ENCODE results near the gene CIT.

Gene CIT

DNA sequence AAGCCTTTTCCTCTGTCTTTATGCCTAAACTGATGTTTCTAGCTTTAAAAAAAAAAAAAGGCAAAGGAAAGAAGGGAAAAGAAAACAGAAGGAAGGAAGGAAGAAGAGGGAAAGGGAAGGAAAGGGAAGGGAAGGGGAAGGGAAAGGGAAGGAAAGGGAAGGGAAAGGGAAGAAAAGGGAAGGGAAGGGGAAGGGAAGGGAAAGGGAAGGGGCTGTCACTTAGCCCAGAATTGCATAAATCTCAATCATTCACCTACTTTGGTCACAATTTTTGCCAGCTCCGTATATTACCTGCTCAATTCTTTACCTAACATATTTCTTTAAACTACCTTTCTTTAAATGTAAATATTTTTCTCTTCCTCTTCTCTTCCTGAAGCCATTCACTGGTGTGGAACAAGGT is 26.8 kb downstream of the CIT start:
- no peak for DNase-seq (ENCODE audit: low spot score)

DNA sequence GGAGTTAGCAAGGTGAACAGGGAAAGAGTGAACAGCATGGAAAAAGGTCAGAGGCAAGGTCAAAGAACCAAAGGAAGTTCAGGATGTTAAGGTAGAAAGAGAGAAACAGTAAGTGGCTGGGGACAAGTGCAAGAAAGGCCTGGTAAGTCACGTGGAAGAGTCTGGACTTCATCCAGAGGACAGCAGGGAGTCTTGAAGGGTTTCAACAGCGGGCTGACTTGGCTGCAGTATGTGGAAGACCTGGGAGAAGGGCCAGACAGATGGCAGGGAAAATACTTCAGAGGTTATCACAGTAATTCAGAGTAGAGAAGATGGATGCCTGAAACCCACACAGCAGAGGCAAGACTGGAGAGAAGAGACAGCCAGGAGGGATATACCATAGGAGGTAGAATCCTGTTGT is 34.0 kb downstream of the CIT start:
- DNase-seq (ENCODE audit: low spot score), result no peak

DNA sequence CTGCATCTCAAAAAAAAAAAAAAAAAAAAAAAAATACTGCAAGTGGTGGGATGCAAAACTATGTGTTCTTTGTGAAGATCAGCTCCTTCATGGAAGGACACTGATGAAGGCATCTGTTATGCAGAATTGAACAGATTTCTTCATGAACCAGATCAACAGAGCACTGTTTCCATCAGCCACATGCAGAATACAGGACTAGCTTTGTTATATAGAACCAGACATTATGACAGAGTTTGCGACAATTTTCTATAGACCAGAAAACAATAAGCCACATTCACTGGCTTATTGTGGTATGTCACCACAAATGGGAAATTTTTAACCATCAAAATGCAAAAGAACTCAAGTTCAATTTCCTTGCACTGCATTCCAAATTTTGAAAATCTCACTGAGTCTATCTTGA is 34.7 kb downstream of the CIT start:
- DNase-seq (ENCODE audit: low spot score), result no peak

DNA sequence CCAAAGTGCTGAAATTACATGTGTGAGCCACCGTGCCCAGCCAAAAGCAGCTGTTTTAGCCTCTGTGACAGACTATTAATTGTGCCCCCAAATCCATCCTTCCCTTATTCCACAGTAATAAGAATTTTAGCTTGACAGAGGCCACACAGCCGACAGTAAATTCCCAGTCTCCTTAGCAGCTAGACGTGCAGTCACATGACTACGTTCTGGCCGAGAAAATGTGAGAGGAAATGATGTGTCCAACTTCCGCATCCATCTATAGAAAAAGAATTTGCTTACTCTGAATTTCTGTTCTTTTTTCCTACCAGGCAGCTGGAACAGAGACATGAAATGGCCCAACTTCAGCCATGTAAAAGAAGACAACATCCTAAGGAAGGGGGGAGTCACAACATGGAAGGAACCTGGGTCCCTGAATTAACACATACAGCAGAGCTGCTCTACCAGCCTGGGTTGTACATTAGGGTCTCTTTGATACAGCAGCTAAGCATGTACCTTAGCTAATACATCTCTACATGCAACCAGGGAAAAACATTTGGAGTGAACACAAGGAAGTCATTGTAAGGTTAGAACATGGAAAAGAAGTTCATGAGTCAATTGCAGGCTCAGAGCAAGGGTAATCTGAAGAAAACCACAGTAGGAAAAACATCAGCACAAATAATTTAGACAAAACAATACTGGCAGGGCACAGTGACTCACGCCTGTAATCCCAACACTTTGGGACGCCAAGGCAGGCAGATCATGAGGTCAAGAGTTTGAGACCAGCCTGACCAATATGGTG is 35.5 kb downstream of the CIT start:
- no peak for DNase-seq (ENCODE audit: low spot score)

DNA sequence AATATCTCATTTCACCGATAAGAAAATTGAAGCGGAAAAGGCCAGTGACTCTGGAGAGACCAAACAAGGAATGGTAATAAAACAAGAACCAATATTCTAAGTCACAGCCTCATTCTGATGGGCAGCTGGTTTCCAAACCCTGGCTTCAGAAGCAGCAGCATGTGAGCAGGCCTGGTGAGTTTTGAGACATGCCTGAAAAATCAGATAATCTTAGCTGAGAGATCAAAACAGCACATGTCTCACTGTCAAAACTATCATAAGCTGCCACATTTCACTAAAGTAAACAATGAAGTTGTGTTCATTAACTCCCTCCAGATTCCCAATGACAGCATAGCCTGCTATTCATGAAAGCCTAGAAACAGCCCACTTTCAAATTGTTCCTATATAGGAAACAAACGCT is 36.5 kb downstream of the CIT start:
- no peak for DNase-seq (ENCODE audit: low spot score)

DNA sequence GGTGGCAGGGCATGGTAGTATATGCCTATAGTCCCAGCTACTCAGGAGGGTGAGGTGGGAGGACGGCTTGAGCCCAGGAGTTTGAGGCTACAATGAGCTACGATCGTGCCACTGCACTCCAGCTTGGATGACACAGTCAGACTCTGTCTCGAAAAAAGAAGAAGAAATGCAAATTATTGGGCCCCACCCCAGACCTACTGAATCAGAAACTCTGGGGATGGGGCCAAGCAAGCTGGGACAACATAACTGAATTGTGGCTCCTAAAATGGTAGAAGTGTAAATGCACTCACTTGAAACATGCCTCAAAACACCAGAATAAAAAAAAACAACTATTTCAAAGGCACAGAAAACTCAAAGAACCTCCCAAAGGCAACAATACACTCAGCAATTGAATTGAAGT is 37.0 kb downstream of the CIT start:
- no peak for DNase-seq (ENCODE audit: low spot score)

DNA sequence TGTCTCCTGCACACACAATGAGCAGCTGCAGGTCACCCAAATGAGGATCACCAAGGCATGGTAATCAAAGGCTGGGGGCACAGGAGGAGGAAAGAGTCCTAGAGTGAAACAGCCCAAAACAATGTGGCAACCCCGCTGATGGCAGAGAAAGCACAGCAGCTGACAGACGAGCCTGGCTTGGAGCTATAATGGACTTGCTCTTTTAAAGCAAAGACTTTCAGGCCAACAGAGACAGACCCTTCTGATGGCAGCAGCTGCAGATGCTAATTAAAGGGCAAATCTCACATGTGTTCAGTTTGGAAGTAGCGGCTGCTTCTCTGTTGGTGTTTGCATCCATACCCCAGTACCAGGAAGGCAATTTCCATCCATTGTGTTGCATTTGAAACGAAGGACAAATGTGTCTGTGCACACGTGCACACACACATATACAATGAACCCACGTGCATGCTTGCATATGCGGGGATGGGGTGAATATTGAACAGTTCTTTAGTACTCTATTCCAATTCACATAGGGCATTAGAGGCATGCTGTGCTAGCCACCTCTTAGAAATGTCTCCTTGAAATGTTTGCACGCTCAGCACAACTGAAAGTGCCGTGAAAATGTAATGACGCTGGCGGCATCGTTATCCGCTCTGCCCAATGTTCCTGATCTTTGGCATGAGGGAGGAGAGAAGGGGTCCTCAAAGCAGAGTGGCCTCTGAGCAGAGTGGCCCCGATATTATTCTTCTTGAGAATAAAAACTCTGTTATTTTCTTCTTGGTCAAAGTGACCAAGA is 38.1 kb downstream of the CIT start:
- DNase-seq (ENCODE audit: low spot score), result no peak

DNA sequence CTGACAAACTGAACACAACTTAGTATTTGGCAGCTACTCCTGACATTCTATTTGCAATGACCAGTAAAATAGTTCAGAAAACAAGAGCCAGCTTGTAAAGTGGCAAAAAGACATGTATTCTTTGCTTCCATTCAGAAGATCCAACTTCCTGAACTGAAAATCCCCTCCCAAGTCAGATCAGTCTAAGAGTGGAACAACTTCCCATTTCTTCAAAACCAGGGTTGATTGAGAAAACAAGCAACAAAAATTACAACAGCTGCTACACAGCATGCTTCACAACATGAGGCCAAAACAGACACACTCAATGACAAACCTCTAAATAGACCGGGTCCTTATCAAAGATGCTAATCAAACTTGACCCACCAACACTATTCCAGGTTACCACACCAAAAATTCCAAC is 40.3 kb downstream of the CIT start:
- no peak for DNase-seq (ENCODE audit: low spot score)

DNA sequence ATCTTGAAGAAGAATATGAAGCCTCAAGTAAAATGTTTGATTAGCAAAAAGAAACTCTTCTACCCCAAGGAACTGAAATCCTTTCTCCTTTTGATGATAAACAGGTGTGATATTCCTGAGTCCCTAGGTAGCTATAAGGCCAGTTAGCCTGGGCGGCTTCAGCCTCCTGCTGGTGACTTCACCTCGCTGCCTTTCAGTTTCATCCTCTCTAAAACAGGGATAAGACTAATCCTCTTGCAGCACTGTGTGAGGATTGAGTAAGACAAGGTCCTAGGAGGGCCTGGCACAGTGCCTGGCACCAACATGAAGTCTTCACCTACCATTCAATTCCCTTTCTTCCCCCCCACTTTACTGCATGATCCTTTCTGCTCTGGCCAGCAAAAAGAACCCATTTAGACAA is 42.1 kb downstream of the CIT start:
- no peak for DNase-seq (ENCODE audit: low spot score)

DNA sequence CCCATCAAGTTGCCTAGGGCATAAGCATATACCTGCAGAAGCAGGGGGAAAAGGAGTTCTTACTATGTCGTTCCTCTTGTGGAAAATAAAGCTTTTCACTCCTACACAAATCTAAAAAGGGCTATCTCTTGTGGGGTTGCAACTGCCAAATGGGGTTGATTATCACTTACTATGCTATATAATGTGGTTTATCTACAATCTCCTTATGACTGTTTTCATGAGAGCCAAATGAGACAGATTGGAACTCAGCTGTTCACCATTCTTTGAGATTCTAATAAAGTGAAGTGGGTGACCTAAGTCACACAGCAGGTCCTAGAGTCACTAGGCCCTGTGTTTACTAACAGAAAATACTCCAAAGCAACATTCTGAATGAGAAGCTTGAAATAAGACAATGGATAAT is 47.7 kb downstream of the CIT start:
- no peak for DNase-seq (ENCODE audit: low spot score)

DNA sequence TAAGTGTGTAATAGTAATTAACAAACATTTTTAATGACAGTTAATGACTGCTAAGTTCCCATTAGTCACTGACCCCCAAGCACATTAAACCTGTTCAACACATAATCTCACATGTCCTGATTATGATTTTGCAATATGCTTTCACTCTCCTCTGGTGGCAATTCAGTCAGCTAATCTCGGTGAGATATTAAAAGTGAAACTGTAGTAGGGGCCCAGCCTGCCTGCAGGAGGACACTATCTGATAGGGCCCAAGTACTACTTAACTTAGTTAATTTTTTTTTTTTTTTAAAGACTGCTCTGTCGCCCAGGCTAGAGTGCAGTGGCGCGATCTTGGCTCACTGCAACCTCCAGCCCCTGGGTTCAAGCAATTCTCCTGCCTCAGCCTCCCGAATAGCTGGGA is 48.8 kb downstream of the CIT start:
- DNase-seq (ENCODE audit: low spot score), result no peak

DNA sequence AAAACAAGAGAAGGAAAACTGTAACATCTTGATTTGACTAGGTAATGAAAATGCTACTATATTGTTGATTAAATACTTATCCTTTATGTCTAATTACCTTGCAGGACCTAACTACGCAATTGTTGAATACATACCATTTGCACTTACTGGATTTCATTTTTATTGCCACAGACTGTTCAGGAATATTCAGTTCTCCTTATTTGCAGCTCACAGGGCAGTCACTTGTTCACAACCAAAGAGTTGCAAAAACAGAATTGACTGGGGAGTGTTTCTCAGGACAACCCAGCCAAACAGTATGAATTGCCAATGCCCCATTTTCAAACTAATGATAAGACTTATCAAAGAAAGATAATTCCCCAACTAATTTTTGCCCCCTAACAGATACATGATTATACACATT is 49.4 kb downstream of the CIT start:
- no peak for DNase-seq (ENCODE audit: low spot score)

DNA sequence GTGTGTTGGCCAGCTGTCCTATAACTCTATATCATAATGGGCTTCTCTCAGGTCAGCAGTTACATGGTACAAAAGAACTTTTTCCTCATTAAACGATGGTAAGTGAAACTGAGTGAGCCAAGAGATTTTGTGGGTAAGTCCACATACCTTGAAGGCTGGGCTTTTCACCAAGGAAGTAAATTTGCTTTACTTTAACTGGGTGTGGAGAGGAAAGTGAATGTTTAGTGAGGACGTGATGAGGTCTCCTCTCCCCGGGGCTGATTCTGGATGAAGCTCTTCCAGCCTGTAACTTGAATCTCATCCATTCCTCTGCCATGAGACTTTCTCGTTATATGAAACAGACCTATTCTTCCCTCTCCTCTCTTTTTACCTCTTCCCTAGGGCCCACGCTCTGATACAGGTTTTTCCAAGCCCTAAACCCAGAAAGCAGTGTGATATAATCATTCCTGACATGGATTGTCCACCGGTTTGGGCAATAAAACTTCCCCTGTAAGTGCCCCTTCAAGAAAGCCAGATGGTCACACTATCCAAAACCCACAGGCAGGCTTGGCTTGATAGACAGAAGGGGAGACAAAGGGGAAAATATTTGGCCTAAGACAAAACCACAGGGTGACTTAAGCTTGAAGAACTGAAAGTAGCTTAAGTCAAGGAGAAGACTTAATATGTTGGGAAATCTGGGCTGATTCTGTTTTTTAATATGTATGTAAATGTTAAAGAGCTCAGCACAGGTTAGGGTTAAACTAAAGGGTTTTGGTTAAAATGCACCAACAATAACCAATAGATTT is 50.3 kb downstream of the CIT start:
- DNase-seq (ENCODE audit: low spot score), result no peak

DNA sequence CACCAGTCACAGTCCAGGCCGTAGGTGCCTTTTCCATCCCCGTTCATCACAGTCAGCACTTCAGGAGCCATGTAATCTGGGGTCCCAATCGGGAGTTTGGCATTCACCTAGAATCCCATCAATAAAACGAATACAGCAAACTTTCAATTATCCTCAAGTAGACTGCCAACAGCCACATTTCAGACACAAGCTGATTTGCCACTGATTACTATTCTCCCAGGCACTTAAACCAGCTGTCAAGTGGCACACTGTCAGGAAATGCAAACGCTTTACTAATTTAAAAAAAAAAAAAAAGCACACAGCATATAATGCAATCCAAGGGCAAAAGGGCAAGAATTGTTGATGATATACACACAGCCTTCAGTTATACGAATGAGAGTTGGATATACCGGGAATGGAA is 51.9 kb downstream of the CIT start:
- DNase-seq (ENCODE audit: low spot score), result no peak

DNA sequence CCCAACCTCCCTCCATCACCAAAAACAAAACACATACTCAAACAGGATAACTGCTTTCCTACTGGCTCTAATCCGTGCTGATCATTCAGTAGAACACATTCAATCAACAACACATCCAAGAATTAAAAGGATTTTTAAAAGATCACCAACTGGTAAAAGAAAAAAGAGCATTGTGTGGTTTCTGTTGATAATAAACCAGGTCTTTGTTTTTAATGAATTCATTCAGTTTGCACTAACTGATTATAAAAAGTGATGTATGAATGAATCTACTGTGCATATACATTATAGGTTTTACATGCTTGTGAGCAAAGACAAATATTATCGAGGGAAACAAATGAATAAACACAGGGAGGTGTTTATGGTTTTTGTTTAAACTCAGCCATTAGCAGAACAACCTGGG is 55.1 kb downstream of the CIT start:
- no peak for DNase-seq (ENCODE audit: low spot score)

DNA sequence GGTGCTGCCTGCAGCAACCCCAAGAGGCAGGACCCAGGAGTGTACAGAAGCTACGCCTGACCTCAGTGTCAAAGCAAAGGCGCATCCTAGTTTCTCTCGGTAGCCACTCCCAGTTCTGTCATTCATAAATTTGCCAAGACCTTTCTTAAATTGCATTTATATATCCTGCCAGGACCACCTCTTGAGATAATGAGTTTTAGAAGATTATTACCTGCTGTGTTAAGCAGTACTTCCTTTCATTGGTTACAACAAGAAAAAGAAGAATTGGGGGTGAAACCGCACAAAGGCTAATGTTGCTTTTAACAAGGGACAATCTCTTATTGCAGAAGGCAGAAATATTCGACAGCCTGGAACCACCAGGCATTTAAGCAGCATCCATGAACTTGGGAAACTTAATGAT is 57.8 kb downstream of the CIT start:
- DNase-seq (ENCODE audit: low spot score), result no peak

DNA sequence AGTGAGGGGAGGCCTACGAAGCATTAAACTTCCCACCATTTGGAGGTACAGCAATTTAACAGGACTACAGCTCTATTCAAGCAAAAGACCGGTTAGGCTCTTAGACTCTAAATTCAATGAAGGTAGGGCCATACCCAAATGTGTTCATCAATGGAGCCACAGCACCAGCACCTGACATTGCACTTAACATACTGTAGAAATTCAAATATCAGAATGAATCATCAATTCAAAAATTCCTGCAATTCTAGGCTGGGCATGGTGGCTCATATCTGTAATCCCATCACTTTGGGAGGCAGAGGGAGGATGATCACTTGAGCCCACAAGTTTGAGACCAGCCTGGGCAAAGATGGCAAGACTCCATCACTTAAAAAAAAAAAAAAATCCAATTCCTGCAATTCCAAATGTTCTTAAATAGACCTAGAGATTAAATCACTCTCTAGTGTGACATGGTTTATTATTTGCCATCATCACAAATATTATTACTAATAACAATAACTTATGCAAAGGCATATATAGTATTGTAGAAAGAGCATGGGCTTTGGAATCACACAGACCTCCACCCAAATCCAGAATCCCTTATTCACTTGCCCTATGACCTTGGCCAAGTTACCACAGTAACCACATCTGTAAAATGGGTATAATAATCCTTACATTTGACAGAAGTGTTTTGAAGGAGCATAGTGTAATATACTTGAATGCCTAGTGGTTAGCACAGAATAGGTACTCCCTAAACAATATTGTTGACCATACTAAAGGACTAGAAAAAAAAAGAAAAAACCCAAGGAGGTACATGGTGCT is 59.4 kb downstream of the CIT start:
- no peak for DNase-seq (ENCODE audit: low spot score)

DNA sequence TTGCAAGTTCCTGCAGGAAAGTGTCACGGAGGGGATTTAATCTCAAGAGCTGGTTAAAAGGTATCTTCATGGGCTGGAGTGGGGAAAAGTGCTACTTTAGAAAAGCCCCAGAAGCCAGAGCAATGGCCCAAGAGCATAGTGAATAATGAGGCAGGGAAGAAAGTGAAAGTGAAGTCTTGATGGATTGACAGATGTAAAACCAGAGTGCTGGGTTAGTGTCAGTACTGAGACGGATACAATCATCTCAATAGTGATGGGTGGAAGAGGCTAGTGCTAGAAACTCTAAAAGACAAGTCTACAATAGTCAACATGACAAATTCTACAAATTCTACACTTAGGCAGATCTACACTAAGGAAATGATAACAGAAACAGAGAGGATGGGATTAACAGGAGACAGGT is 68.1 kb downstream of the CIT start:
- DNase-seq (ENCODE audit: low spot score), result no peak

DNA sequence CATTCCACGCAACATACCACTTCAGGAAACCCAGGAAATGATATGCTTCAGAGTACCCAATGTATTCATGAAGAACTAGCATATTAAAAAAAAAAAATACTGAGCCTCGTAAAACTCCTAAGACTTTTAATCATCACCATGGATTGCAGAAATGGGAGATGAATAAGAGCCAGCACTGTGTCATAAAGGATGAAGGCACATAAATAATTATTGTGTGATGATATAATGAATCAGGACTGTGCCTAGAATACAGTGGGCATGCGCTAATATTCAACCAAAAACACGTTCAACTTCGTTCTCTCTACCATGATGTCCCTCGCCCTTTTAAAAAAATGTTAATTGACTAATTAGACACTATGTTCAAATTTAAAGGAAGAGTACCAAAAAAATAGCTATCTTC is 68.7 kb downstream of the CIT start:
- no peak for DNase-seq (ENCODE audit: low spot score)

DNA sequence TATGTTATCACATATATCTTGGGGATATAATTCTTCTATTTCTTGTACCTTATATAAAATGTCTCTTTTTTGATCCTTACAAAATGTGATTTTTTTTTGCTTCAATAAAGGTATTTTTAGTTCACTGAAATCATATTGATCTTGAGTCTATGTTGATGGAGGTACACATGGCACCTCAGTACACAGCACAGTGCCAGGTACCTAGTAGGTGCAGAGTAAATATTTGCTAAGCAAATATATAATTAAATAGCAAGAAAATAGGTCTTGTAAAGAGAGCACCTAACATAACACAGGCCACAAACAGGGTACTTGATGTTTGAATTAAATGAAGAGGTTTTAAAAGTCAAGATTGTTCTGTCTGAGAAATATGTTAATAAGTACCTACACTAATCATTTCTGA is 69.7 kb downstream of the CIT start:
- DNase-seq (ENCODE audit: low spot score), result no peak

DNA sequence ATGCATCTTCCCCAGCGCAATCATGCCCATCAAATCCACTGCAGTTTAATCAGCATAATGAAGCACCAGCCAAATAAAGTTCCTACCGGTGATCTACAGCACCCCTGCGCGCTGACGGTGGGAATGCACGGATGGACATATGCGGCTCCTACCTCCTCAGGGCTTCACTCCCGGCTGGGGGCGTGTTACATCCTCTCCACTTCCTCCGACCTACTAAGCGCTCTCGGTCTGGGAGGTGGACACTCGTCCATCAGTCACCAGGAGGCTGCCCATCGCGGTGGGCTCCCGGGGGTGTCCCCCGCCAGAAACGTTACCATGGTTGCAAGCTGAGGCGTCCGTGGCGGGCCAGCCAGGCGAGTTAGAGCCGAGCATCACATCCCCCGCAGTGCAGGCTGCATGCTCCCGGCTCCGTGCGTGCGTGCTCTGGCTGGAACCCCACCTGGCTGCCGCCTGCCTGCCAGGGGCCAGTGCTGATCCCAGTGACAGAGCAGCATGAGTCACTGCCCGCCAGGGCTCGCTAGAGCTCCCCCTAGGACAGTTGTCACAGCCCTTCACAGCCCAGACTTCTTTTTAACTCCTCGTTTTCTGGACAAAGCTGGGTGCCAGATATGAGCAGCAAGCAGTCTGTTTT is 73.0 kb downstream of the CIT start:
- DNase-seq (ENCODE audit: low spot score), result no peak

DNA sequence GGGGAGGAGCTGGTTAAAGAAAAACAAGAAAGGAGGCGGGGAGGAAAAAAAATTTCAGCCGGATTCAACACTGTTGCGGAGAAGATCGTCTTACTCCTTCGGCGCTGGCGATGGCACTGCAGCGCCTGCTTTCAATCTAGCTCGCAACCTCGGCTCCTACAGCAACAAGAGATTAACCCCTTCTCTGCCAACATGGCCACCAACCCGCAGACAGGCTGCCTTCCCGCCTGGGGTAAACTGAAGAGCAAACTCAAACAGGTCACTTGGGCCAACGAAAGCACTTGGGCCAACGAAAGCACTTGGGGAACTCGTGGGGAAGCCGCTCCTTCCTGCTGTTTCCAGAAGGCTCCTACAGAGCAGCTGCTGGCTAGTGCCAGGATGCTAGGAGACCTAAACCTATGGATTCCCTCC is 73.7 kb downstream of the CIT start:
- no peak for DNase-seq (ENCODE audit: low spot score)
